ENCODE results near the gene CASD1. TPM values are rescaled to one million over a fixed set of nuclear protein-coding genes. Genes with fewer than 3 reads are reported as not detected.

CASD1 gene
- total and polyA plus RNA-seq, 10 of the 15 experiments (the other 5 are each of a cell fraction or from before 2014, with no cell fraction given), result 4.0 to 18.6 (median 10.7) TPM

DNA sequence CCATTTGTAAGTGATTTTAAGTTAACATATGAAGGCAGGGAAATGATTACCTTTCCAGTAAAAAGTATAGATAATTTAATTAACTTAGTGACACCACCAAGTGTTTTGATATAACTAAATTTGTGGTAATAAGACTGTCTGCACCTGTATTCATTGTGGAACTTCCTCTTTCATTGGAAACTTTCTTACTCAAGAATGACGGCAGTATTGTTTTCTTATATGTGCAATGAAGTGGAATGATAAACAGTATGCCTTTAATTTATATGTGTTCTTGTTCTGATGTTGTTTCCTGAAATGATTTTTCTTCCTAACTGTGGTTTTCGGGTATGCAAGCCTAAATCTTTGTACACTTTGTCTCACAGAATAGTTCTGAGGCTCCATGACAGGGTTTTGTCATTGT is 46.4 kb downstream of the CASD1 start (continued):
- TF ChIP-seq SPI1 (IDR thresholded peaks at IDR 0.05; ENCODE audit: borderline replicate concordance, insufficient read depth, low read depth, low read length) (peak; percentile 22; the same call in 1 of the 2 replicates), TCF12 (IDR thresholded peaks at IDR 0.05; ENCODE audit: low read depth, low read length) (no peak), RUNX3 (IDR thresholded peaks at IDR 0.05; ENCODE audit: low read length) (peak; percentile 50; the same call in 1 of the 2 replicates), HDAC2 (IDR thresholded peaks at IDR 0.05) (no peak), MTA2 (IDR thresholded peaks at IDR 0.05; ENCODE audit: low read depth) (peak; percentile 73), MYB (IDR thresholded peaks at IDR 0.05; ENCODE audit: borderline replicate concordance, low read depth, low read length) (no peak)

DNA sequence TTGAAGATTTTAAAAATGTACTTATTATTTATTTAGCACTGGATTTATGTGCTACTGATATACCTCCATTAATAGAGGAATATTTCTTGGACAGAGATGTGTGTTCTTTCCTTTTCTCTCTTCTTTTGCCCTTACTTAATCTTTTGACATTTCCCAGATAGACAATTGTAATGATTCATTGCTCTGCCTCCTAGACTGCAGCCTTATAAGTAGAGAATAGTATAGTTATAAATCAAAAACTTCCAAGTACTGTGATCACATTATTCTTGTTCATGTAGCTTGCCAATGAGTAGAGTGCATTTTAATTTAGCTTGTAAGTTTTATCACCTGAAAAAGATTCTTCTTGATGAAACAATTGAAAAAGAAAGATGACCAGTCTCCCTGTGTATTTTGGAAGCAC is 47.6 kb downstream of the CASD1 start:
- ATAC-seq (no peak), DNase-seq (ENCODE audit: low read depth, low spot score) (no peak), FAIRE-seq (no peak)
- intact Hi-C loops (cut with micrococcal nuclease; ENCODE audit: unreplicated experiment), result no loop called here
- no peaks in the 10 kb centered on the region for H3K27me3 ChIP-seq (replicated peaks in 1 of 2; ENCODE audit: control insufficient read depth in 2 of 2, insufficient read depth in 2 of 2, low read length in 1 of 2)
- no peaks in the 10 kb centered on the region for H3K79me2 ChIP-seq (ENCODE audit: control insufficient read depth, insufficient read depth, low read length)
- H2AFZ ChIP-seq (ENCODE audit: control insufficient read depth, low read depth, low read length), result no peak overlapping the region
- no peak overlapping the region for H3K27ac ChIP-seq (ENCODE audit: control insufficient read depth, insufficient read depth)
- TF ChIP-seq ZNF24 (IDR thresholded peaks at IDR 0.05) (no peak), SMARCA5 (IDR thresholded peaks at IDR 0.05) (no peak), SMAD5 (IDR thresholded peaks at IDR 0.05; ENCODE audit: low read depth) (no peak), BMI1 (IDR thresholded peaks at IDR 0.05; ENCODE audit: borderline replicate concordance) (no peak)
- ChIA-PET CTCF (interaction anchor here (1.0 kb wide), 1 partner anchor 108 kb away, joined by 3 read pairs; no protein-coding TSS in a partner anchor), RAD21 (ENCODE audit: unreplicated experiment) (no interaction called here), POLR2A (no interaction called here), SMC1A (ENCODE audit: uncharacterized antibody, unreplicated experiment) (interaction anchor here (0.7 to 1.0 kb wide), 3 partner anchors 11 to 40 kb away, joined by 3 read pairs; no protein-coding TSS in a partner anchor)
- no peaks in the 10 kb centered on the region for H3K9me3 ChIP-seq (replicated peaks; ENCODE audit: control insufficient read depth, insufficient read depth, low read length)
- no peaks in the 10 kb centered on the region; a peak in 2 of 4 replicates for H3K36me3 ChIP-seq (ENCODE audit: control insufficient read depth in 2 of 2, insufficient read depth in 2 of 2, low read length in 1 of 2)
- H3K4me1 ChIP-seq (ENCODE audit: control insufficient read depth, insufficient read depth, low read length), result no peaks in the 10 kb centered on the region; the same call in 1 of the 2 replicates
- no peak overlapping the region for H3K4me2 ChIP-seq (ENCODE audit: control insufficient read depth, insufficient read depth)
- no peaks in the 10 kb centered on the region for H4K20me1 ChIP-seq (ENCODE audit: control insufficient read depth, insufficient read depth)
- BruUV-seq (replicated peaks), result no TSS peak
- H3K9ac ChIP-seq (ENCODE audit: control insufficient read depth, insufficient read depth, low read length), result no peak overlapping the region
- in situ Hi-C loops (cut with MboI), result no loop called here
- no peak overlapping the region for H3K4me3 ChIP-seq

Data from GM12878 (cell line).